ENCODE measurements around the gene CDK5R2.

Gene CDK5R2

DNA sequence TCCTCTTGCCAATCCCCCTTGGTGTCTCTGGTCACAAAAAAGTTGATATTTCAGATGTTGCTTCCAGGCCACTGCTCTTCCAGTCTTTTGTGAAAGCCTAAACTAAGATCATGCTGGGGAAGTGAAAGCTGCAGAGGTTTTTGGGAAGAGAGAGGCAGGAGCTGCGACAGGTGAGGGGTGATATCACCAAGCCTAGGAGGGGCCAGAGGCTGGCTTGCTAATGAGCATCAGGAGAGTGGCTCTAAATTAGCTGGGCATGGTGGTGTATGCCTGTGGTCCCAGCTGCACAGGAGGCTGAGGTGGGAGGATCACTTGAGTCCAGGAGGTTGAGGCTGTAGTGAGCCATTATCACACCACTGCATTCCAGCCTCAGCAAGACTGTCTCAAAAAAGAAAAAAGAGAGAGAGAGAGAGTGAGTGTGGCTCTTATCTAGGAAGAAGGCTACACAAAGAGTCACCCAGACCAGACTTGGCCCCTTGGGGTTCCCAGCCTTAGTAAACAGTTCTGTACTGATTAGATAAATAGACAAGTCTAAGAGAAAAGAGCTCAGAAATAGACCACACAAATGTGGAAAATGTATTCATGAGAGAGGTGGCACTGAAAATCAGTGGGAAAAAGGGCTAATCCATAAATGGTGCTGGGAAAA is 14.6 kb upstream of the CDK5R2 start:
- no peak for TF ChIP-seq Cebpa-rat (IDR thresholded peaks at IDR 0.05)
- Histone ChIP-seq H3K27ac (no peak overlapping the region), H3K27me3 (no peaks in the 10 kb centered on the region), H3K4me3 (no peak overlapping the region), H3K9ac (no peak overlapping the region), H3K4me1 (peaks cover 0 to 8% (median 0%) of the 10 kb centered on the region in 10 experiments; a peak in 1 of 20 replicates), H3K4me2 (no peak overlapping the region), H3K36me3 (no peaks in the 10 kb centered on the region), H4K20me1 (no peaks in the 10 kb centered on the region), H3K9me3 (replicated peaks in 1 of 11) (peaks cover 0 to 11% (median 0%) of the 10 kb centered on the region in 11 experiments; a peak in 5 of 22 replicates)

- no peak overlapping the region for H3K9ac ChIP-seq
- H3K4me3 ChIP-seq = no peak overlapping the region
- H3K4me1 ChIP-seq = no peaks in the 10 kb centered on the region
- H3K27ac ChIP-seq = no peak overlapping the region
- no peaks in the 10 kb centered on the region for H3K27me3 ChIP-seq
- no peaks in the 10 kb centered on the region for H4K20me1 ChIP-seq
- peaks cover 0 to 4% (median 0%) of the 10 kb centered on the region in 11 experiments; a peak in 4 of 22 replicates for H3K9me3 ChIP-seq (replicated peaks in 1 of 11)
- no peak for TF ChIP-seq Cebpa-rat (IDR thresholded peaks at IDR 0.05)
- H3K36me3 ChIP-seq = no peaks in the 10 kb centered on the region
- H3K4me2 ChIP-seq = no peak overlapping the region
These were observed 12.8 kb upstream of the CDK5R2 start for GRCh38 chr2:218946621-218947020.

GRCh38 chr2:218952160-218952559 is 7.3 kb upstream of the CDK5R2 start:
- no peaks in the 10 kb centered on the region for H3K4me1 ChIP-seq

GRCh38 chr2:218953366-218953954 is 6.0 kb upstream of the CDK5R2 start:
- Histone ChIP-seq H3K4me2 (no peak overlapping the region), H3K27me3 (peaks cover 0 to 9% (median 2%) of the 10 kb centered on the region in 11 experiments; a peak in 5 of 22 replicates), H3K9ac (no peak overlapping the region), H4K20me1 (peaks cover 0 to 17% (median 0%) of the 10 kb centered on the region in 11 experiments; a peak in 1 of 22 replicates), H3K9me3 (replicated peaks in 1 of 11) (no peaks in the 10 kb centered on the region), H3K4me3 (no peak overlapping the region), H3K36me3 (no peaks in the 10 kb centered on the region), H3K27ac (no peak overlapping the region), H3K4me1 (peaks cover 0 to 1% (median 0%) of the 10 kb centered on the region in 10 experiments; a peak in 5 of 20 replicates)
- TF ChIP-seq Cebpa-rat (IDR thresholded peaks at IDR 0.05) = no peak

More at GRCh38 chr2:218952160-218952559, 7.3 kb upstream of the CDK5R2 start:
- no peaks in the 10 kb centered on the region for H3K9me3 ChIP-seq (replicated peaks in 1 of 11)
- H3K4me2 ChIP-seq = no peak overlapping the region
- no peaks in the 10 kb centered on the region for H3K36me3 ChIP-seq
- no peak for TF ChIP-seq Cebpa-rat (IDR thresholded peaks at IDR 0.05)
- H3K9ac ChIP-seq = no peak overlapping the region
- peaks cover 0 to 7% (median 0%) of the 10 kb centered on the region in 11 experiments; a peak in 1 of 22 replicates for H4K20me1 ChIP-seq
- no peaks in the 10 kb centered on the region; a peak in 1 of 22 replicates for H3K27me3 ChIP-seq
- no peak overlapping the region for H3K27ac ChIP-seq
- no peak overlapping the region for H3K4me3 ChIP-seq

- Histone ChIP-seq H3K27ac (no peak overlapping the region), H3K4me2 (no peak overlapping the region)
These were observed 4.7 kb upstream of the CDK5R2 start for GRCh38 chr2:218954541-218955300.

GRCh38 chr2:218956039-218956438 is 3.4 kb upstream of the CDK5R2 start:
- Histone ChIP-seq H3K4me2 (no peak overlapping the region), H3K36me3 (no peaks in the 10 kb centered on the region), H3K4me1 (peaks cover 10 to 22% (median 16%) of the 10 kb centered on the region in 10 experiments; a peak in 19 of 20 replicates), H3K9me3 (replicated peaks in 1 of 11) (no peaks in the 10 kb centered on the region), H3K27me3 (peaks cover 16 to 35% (median 24%) of the 10 kb centered on the region in 11 experiments), H3K27ac (no peak overlapping the region), H4K20me1 (peaks cover 0 to 33% (median 12%) of the 10 kb centered on the region in 11 experiments; a peak in 12 of 22 replicates), H3K9ac (no peak overlapping the region), H3K4me3 (no peak overlapping the region)
- no peak for TF ChIP-seq Cebpa-rat (IDR thresholded peaks at IDR 0.05)

More at GRCh38 chr2:218954541-218955300, 4.7 kb upstream of the CDK5R2 start:
- Histone ChIP-seq H4K20me1 (peaks cover 0 to 20% (median 0%) of the 10 kb centered on the region in 11 experiments; a peak in 7 of 22 replicates), H3K9me3 (replicated peaks in 1 of 11) (no peaks in the 10 kb centered on the region), H3K27me3 (peaks cover 3 to 22% (median 10%) of the 10 kb centered on the region in 11 experiments), H3K4me3 (no peak overlapping the region), H3K36me3 (no peaks in the 10 kb centered on the region), H3K4me1 (peaks cover 2 to 11% (median 7%) of the 10 kb centered on the region in 10 experiments; a peak in 19 of 20 replicates), H3K9ac (no peak overlapping the region)
- no peak for TF ChIP-seq Cebpa-rat (IDR thresholded peaks at IDR 0.05)

DNA sequence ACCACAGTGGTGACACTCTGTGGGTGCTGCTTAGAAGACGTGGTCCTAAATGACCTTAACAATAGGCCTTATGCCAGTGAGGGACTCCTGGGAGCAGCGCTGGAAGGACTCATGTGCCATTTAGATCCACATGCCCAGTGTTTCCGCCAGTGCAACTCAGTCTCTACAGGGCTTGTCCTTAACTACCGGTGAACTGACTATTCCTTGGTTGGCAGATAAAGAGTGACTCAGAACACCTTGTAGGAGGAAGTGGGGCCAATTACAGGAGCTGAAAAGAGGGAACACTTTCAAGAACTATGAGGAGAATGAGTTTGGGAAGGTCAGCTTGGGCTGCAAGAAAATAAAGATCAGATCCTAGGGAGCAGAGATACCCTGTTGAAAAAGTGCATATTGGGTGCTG is 1.8 kb upstream of the CDK5R2 start:
- Histone ChIP-seq H3K36me3 (no peaks in the 10 kb centered on the region), H3K27me3 (peaks cover 33 to 51% (median 40%) of the 10 kb centered on the region in 11 experiments), H3K4me2 (no peak overlapping the region), H3K4me3 (no peak overlapping the region), H3K9me3 (replicated peaks in 1 of 11) (peaks cover 0 to 4% (median 0%) of the 10 kb centered on the region in 11 experiments; a peak in 4 of 22 replicates), H3K27ac (no peak overlapping the region), H3K9ac (no peak overlapping the region), H3K4me1 (peaks cover 10 to 22% (median 16%) of the 10 kb centered on the region in 10 experiments; a peak in 19 of 20 replicates), H4K20me1 (peaks cover 0 to 38% (median 12%) of the 10 kb centered on the region in 11 experiments; a peak in 12 of 22 replicates)
- no peak for TF ChIP-seq Cebpa-rat (IDR thresholded peaks at IDR 0.05)

- H3K9me3 ChIP-seq (replicated peaks in 1 of 11) = peaks cover 0 to 5% (median 0%) of the 10 kb centered on the region in 11 experiments; a peak in 4 of 22 replicates
- peaks cover 0 to 35% (median 12%) of the 10 kb centered on the region in 11 experiments; a peak in 12 of 22 replicates for H4K20me1 ChIP-seq
- H3K27ac ChIP-seq = no peak overlapping the region
- H3K4me3 ChIP-seq = no peak overlapping the region
- peaks cover 10 to 22% (median 16%) of the 10 kb centered on the region in 10 experiments; a peak in 19 of 20 replicates for H3K4me1 ChIP-seq
- peaks cover 39 to 57% (median 46%) of the 10 kb centered on the region in 11 experiments for H3K27me3 ChIP-seq
- no peak overlapping the region for H3K9ac ChIP-seq
- TF ChIP-seq Cebpa-rat (IDR thresholded peaks at IDR 0.05) = no peak
- H3K4me2 ChIP-seq = peak overlapping the region in 7 of 11 experiments; percentile 93 to 100 (median 98); a peak in 10 of 22 replicates
- no peaks in the 10 kb centered on the region for H3K36me3 ChIP-seq
These were observed 1.2 kb upstream of the CDK5R2 start for GRCh38 chr2:218958276-218958675.

Measured in BLaER1 treated with 17β-estradiol and CSF1 and Interleukin-3, amounts not matched to agents 10 nM and 100 nM (cell line).